ENCODE data around the gene CCL27. TPM values are rescaled to one million over a fixed set of nuclear protein-coding genes. Genes with fewer than 3 reads are reported as not detected.

The CCL27 gene
- total RNA-seq, 1 donor from 2014 or later = not detected

DNA sequence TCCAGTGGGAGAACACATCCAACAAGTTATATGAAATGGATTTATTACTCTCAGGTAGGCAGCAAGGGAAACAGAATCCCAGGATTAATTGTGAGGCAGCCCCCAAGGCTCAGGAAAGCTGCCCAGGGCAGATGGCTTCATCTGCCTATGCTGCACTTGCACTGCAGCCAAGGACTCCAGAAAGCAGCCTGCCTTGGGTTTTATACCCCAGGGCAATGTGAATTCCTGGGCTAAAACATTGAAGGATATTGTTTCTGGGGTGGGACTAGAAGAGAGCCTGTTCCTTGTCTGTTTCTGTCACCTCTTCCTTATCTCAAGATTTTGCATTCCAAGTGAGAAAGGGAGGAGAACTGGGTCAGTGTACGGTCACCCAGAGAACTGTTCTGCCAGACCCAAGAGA is 8.8 kb upstream of the CCL27 start:
- Histone ChIP-seq H3K9me3 (no peaks in the 10 kb centered on the region), H3K27ac (no peak overlapping the region), H3K36me3 (no peaks in the 10 kb centered on the region), H3K27me3 (no peaks in the 10 kb centered on the region), H3K4me3 (no peak overlapping the region), H3K4me1 (peaks cover 14% of the 10 kb centered on the region)
- DNase-seq (ENCODE audit: extremely low spot score in 2 of 2) = no peak
- TF ChIP-seq POLR2A (IDR thresholded peaks at IDR 0.05) (no peak), POLR2AphosphoS5 (IDR thresholded peaks at IDR 0.05; ENCODE audit: insufficient read depth in 1 of 2, low read depth in 1 of 2) (no peak)
- TF ChIP-seq, protein P1, sequence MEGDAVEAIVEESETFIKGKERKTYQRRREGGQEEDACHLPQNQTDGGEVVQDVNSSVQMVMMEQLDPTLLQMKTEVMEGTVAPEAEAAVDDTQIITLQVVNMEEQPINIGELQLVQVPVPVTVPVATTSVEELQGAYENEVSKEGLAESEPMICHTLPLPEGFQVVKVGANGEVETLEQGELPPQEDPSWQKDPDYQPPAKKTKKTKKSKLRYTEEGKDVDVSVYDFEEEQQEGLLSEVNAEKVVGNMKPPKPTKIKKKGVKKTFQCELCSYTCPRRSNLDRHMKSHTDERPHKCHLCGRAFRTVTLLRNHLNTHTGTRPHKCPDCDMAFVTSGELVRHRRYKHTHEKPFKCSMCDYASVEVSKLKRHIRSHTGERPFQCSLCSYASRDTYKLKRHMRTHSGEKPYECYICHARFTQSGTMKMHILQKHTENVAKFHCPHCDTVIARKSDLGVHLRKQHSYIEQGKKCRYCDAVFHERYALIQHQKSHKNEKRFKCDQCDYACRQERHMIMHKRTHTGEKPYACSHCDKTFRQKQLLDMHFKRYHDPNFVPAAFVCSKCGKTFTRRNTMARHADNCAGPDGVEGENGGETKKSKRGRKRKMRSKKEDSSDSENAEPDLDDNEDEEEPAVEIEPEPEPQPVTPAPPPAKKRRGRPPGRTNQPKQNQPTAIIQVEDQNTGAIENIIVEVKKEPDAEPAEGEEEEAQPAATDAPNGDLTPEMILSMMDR (IDR thresholded peaks at IDR 0.05) = no peak
- intact Hi-C loops (cut with DNase I) = no loop called here

DNA sequence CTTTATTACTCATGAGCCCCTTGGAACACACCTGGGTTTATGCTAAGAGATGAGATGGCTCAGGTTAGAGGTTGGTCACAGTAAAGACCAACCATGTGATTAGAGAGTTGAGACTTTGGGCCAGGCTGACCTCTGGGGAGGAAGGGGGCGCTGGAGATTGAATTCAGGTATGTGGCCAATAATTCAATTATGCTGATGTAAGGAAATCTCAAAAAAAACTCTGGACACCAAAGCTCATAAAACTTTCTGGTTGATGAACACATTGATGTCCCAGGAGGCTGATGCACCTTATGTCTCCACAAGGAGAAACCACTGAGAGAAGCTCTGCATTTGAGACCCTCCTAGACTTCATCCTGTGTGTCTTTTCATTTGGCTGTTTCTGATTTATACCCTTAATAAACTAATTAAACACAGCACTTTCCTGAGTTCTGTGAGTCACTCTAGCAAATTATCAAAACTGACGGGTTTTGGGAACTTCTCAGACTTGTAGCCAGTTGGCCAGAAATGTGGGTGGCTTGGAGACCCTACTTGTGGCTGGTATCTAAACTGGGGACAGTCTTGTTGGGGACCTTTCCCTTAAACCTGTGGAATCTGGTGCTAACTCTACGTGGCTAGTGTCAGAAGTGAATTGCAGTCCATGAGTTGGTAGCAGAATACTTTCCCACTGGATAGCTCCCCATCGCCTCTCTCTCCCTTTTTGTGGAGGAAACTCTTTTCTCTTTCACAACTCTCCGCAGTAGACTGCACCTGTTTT is 7.5 kb upstream of the CCL27 start:
- Histone ChIP-seq H3K4me1 (peaks cover 17% of the 10 kb centered on the region), H3K27ac (no peak overlapping the region), H3K36me3 (no peaks in the 10 kb centered on the region), H3K9me3 (no peaks in the 10 kb centered on the region), H3K27me3 (no peaks in the 10 kb centered on the region), H3K4me3 (no peak overlapping the region)
- TF ChIP-seq POLR2A (IDR thresholded peaks at IDR 0.05) (no peak), POLR2AphosphoS5 (IDR thresholded peaks at IDR 0.05; ENCODE audit: insufficient read depth in 1 of 2, low read depth in 1 of 2) (no peak)
- TF ChIP-seq, protein P1 (IDR thresholded peaks at IDR 0.05) = no peak
- DNase-seq (ENCODE audit: extremely low spot score in 2 of 2) = no peak
- intact Hi-C loops (cut with DNase I) = no loop called here

DNA sequence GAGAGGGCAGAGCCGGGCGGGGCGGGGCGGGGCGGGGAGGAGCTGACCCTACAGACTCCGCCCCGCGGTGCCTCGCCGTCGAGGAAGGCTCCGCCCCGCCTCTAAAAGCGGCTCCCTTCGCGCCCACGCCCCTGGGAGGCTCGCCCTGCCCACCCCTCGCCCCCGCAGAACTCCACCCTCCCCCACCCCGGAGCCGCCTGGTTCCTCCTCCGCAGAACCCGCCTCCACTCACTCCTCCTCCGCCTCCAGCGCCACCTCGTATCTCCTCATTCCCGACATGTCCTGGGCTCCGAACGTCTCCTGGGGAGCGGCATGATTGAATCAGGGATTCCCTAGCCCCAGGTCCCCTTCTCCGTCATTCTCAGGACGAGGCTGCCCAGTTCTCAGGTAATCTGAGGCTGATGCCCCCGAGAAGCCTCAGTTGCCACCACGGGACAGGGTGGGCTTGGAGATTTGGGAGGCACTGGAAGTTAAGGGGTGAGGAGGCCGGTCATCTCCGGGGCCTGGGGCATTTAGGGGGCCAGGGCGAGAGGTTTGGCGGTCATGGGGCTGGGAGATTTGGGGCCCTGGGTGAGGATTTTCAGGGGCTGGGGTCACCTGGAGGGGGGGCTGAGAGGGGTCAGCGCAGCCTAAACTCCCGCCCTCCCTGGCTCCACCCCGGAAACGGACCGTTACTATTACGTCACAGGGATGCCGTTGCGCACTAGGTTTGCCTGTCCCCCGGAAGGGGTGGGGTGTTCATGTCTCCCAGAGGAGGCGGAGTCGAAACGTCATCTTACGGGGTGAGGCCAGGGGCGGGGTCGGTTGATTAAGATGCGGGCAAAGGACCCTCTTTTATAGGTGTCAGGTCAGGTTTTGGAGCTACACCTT is 3.2 kb upstream of the CCL27 start:
- intact Hi-C loops (cut with DNase I) = no loop called here
- H3K4me1 ChIP-seq = peaks cover 27% of the 10 kb centered on the region
- TF ChIP-seq POLR2AphosphoS5 (IDR thresholded peaks at IDR 0.05; ENCODE audit: insufficient read depth in 1 of 2, low read depth in 1 of 2) (peak; percentile 66 to 96), POLR2A (IDR thresholded peaks at IDR 0.05) (peak in 1 of 2 donors; percentile 83)
- TF ChIP-seq, protein P1 (IDR thresholded peaks at IDR 0.05) = no peak

DNA sequence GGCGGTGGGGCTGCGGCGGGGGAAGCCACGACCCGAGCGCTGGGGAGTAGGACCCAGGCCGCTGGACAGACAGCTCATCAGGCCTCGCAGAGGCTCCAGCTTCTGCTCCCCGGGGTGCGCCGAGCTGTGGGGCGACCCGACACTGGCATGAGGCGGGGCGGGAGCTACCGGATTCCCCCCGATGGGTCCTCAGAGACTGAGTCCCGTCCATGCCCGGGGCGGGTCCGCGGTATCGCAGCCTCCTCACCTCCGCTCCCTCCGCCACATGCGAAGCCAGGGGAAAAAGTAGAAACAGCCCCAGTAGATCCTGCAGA is 2.6 kb upstream of the CCL27 start:
- no peaks in the 10 kb centered on the region for H3K27me3 ChIP-seq
- peaks cover 27% of the 10 kb centered on the region for H3K4me1 ChIP-seq
- H3K4me3 ChIP-seq = peak overlapping the region; percentile 47 to 79
- intact Hi-C loops (cut with DNase I) = no loop called here
- no peaks in the 10 kb centered on the region for H3K9me3 ChIP-seq
- DNase-seq (ENCODE audit: extremely low spot score in 2 of 2) = no peak
- peak overlapping the region; percentile 99 for H3K27ac ChIP-seq
- no peak for TF ChIP-seq POLR2AphosphoS5 (IDR thresholded peaks at IDR 0.05; ENCODE audit: insufficient read depth in 1 of 2, low read depth in 1 of 2)
- TF ChIP-seq, protein P1 (IDR thresholded peaks at IDR 0.05) = peak in 2 of 3 experiments; percentile 14 to 18
- TF ChIP-seq POLR2A (IDR thresholded peaks at IDR 0.05) = peak in 1 of 2 donors; percentile 39
- no peaks in the 10 kb centered on the region for H3K36me3 ChIP-seq

More for the DNA sequence above, 3.2 kb upstream of the CCL27 start:
- Histone ChIP-seq H3K9me3 (no peaks in the 10 kb centered on the region), H3K27ac (peak overlapping the region; percentile 99), H3K27me3 (no peaks in the 10 kb centered on the region), H3K36me3 (no peaks in the 10 kb centered on the region), H3K4me3 (peak overlapping the region; percentile 47 to 79)
- peak in 1 of 2 donors; percentile 98 for DNase-seq (ENCODE audit: extremely low spot score in 2 of 2)

Data from vagina (tissue), 2 donors.